H1 (cell line): ENCODE measurements around the gene POLA1. TPM values are rescaled to one million over a fixed set of nuclear protein-coding genes. Genes with fewer than 3 reads are reported as not detected.

Experiments used
- CTCF ChIA-PET: fragments of 300-600 bp; sonication (Branson Sonifier 250); formaldehyde crosslinking; loops from one replicate; lab custom pipeline; 2021; ENCODE audit not compliant: partially characterized antibody; lab: Charles Lee
- POLR2A ChIA-PET: fragments of 300-600 bp; sonication (Branson Sonifier 250); formaldehyde crosslinking; loops from one replicate; lab custom pipeline; 2021; ENCODE audit warnings: inconsistent platforms; ENCODE audit not compliant: partially characterized antibody; lab: Charles Lee
- DNase-seq, 2 experiments: peaks; one replicate each; pipeline versions ENCODE4 v3.0.0 to v3.0.0-alpha.2; 2010 to 2022; ENCODE audit warnings: low spot score in 2 of 2, low read depth in 1 of 2, mixed read lengths in 1 of 2
- FAIRE-seq: peaks from 2 replicates; lab custom pipeline; 2011; peaks lifted over from hg19 to GRCh38; lab: Jason Lieb, UNC
- H2AFZ ChIP-seq: 2 replicates; pipeline ENCODE4 v1.8.1; 2012; ENCODE audit warnings: low read length, inconsistent platforms
- H2AK5ac ChIP-seq: 2 replicates; pipeline ENCODE4 v1.6.1; 2013; ENCODE audit warnings: low read depth, low read length
- H2BK120ac ChIP-seq: replicated peaks from 2 replicates; pipeline ENCODE3; 2013; ENCODE audit warnings: low read depth, low read length, inconsistent platforms
- H2BK12ac ChIP-seq: 2 replicates; pipeline ENCODE4 v1.6.1; 2013; ENCODE audit warnings: low read depth, low read length
- H2BK15ac ChIP-seq: 2 replicates; pipeline ENCODE4 v1.6.1; 2013; ENCODE audit warnings: low read length
- H2BK20ac ChIP-seq: 2 replicates; pipeline ENCODE4 v1.6.1; 2013; ENCODE audit warnings: low read length
- H2BK5ac ChIP-seq: 2 replicates; pipeline ENCODE4 v1.6.1; 2013; ENCODE audit warnings: low read depth, low read length
- H3K14ac ChIP-seq: 2 replicates; pipeline ENCODE4 v1.6.1; 2013; ENCODE audit warnings: inconsistent platforms; ENCODE audit not compliant: insufficient read length
- H3K18ac ChIP-seq: 2 replicates; pipeline ENCODE4 v1.6.1; 2013; ENCODE audit warnings: low read length; ENCODE audit errors: extremely low read depth
- H3K23ac ChIP-seq: 2 replicates; pipeline ENCODE4 v1.6.1; 2013; ENCODE audit warnings: inconsistent platforms; ENCODE audit not compliant: insufficient read length
- H3K23me2 ChIP-seq: 2 replicates; pipeline ENCODE4 v1.6.1; 2013; ENCODE audit warnings: low read depth, low read length
- H3K27ac ChIP-seq: 2 replicates; pipeline ENCODE4 v1.6.1; 2011; ENCODE audit warnings: low read depth, low read length, inconsistent platforms
- H3K27me3 ChIP-seq, 4 experiments: replicated peaks in 1 of 4; 1 replicate in 1 of 4; 2 replicates in 3 of 4; pipeline versions ENCODE4 v1.6.1 to v1.8.1; 2011 to 2013; ENCODE audit warnings: low read length in 3 of 4, mild to moderate bottlenecking in 3 of 4, inconsistent platforms in 2 of 4, mixed read lengths in 2 of 4, moderate library complexity in 1 of 4; ENCODE audit not compliant: control insufficient read depth in 3 of 4, insufficient read depth in 3 of 4; ENCODE audit errors: extremely low read depth in 1 of 4
- H3K36me3 ChIP-seq, 4 experiments: 2 replicates each; pipeline versions ENCODE4 v1.6.1 to v1.8.1; 2011 to 2013; ENCODE audit warnings: mild to moderate bottlenecking in 4 of 4, low read length in 3 of 4, moderate library complexity in 2 of 4, control low read depth in 1 of 4, inconsistent platforms in 1 of 4; ENCODE audit not compliant: insufficient read depth in 4 of 4, control insufficient read depth in 2 of 4
- H3K4ac ChIP-seq: replicated peaks from 2 replicates; pipeline ENCODE3; 2013; ENCODE audit warnings: low read length, low read depth, mixed read lengths, inconsistent platforms; ENCODE audit not compliant: insufficient read length
- H3K4me1 ChIP-seq, 4 experiments: replicated peaks in 1 of 4; 1 replicate in 1 of 4; 2 replicates in 3 of 4; pipeline versions ENCODE4 v1.6.1 to v1.8.1; 2011 to 2013; ENCODE audit warnings: low read length in 3 of 4, inconsistent platforms in 2 of 4, mixed read lengths in 1 of 4; ENCODE audit not compliant: insufficient read depth in 4 of 4, control insufficient read depth in 3 of 4
- H3K4me2 ChIP-seq, 2 experiments: 2 replicates each; pipeline versions ENCODE4 v1.6.1 to v1.8.1; 2011 to 2013; ENCODE audit warnings: low read depth in 2 of 2, low read length in 2 of 2, control low read depth in 1 of 2, inconsistent platforms in 1 of 2, mild to moderate bottlenecking in 1 of 2; ENCODE audit not compliant: insufficient read depth in 1 of 2
- H3K4me3 ChIP-seq, 4 experiments: fragments of 200-600, 300-600 bp in 1 of 4; sonication (generic), shearing (Covaris generic), sonication (Bioruptor Twin) in 1 of 4; 2 replicates each; pipeline versions ENCODE4 v1.5.1 to v1.8.1; 2011 to 2016; ENCODE audit warnings: low read length in 4 of 4, low read depth in 3 of 4, control low read depth in 2 of 4, inconsistent platforms in 2 of 4, mild to moderate bottlenecking in 2 of 4, mixed read lengths in 1 of 4, moderate library complexity in 1 of 4; ENCODE audit not compliant: insufficient read depth in 2 of 4; ENCODE audit errors: extremely low read depth in 1 of 4
- H3K56ac ChIP-seq: replicated peaks from 2 replicates; pipeline ENCODE3; 2013; ENCODE audit warnings: low read depth, mild to moderate bottlenecking, mixed read lengths, low read length, inconsistent platforms; ENCODE audit not compliant: insufficient read length
- H3K79me1 ChIP-seq: 2 replicates; pipeline ENCODE4 v1.6.1; 2013; ENCODE audit warnings: low read depth, low read length, control low read depth
- H3K79me2 ChIP-seq, 2 experiments: 2 replicates each; pipeline versions ENCODE4 v1.6.1 to v1.8.1; 2012 to 2013; ENCODE audit warnings: low read length in 2 of 2, mild to moderate bottlenecking in 2 of 2, inconsistent platforms in 1 of 2; ENCODE audit not compliant: insufficient read depth in 2 of 2, control insufficient read depth in 1 of 2
- H3K9ac ChIP-seq, 4 experiments: replicated peaks in 1 of 4; 1 replicate in 1 of 4; 2 replicates in 3 of 4; pipeline versions ENCODE4 v1.6.1 to v1.8.1; 2011 to 2013; ENCODE audit warnings: low read depth in 3 of 4, low read length in 3 of 4, control low read depth in 2 of 4, mild to moderate bottlenecking in 2 of 4, moderate library complexity in 2 of 4, inconsistent platforms in 1 of 4; ENCODE audit errors: extremely low read depth in 1 of 4
- H3K9me3 ChIP-seq, 2 experiments: 2 replicates each; pipeline versions ENCODE4 v1.6.1 to v1.8.1; 2012 to 2013; ENCODE audit warnings: mild to moderate bottlenecking in 2 of 2, moderate library complexity in 2 of 2, control low read depth in 1 of 2, inconsistent platforms in 1 of 2, low read depth in 1 of 2, low read length in 1 of 2, mixed read lengths in 1 of 2; ENCODE audit not compliant: insufficient read depth in 2 of 2
- H4K20me1 ChIP-seq, 2 experiments: replicated peaks in 1 of 2; 2 replicates each; pipeline versions ENCODE3 to v1.8.1; 2011 to 2013; ENCODE audit warnings: inconsistent platforms in 2 of 2, low read length in 2 of 2, mild to moderate bottlenecking in 1 of 2; ENCODE audit not compliant: insufficient read depth in 2 of 2, control insufficient read depth in 1 of 2
- H4K5ac ChIP-seq: 2 replicates; pipeline ENCODE4 v1.6.1; 2013; ENCODE audit warnings: low read length, low read depth, mixed read lengths, inconsistent platforms; ENCODE audit not compliant: insufficient read length
- H4K8ac ChIP-seq: 2 replicates; pipeline ENCODE4 v1.8.0; 2013; ENCODE audit warnings: mild to moderate bottlenecking, moderate library complexity, low read length, inconsistent platforms; ENCODE audit not compliant: insufficient read depth; ENCODE audit errors: extremely low read depth
- H4K91ac ChIP-seq: replicated peaks from 2 replicates; pipeline ENCODE3; 2013; ENCODE audit warnings: low read length, mixed read lengths, inconsistent platforms; ENCODE audit not compliant: insufficient read length
- BACH1 ChIP-seq: IDR thresholded peaks from 2 replicates; pipeline ENCODE4 v1.6.1; 2012; ENCODE audit warnings: low read length, improper control_type of control experiment
- KDM4A ChIP-seq: IDR thresholded peaks from one replicate; pipeline ENCODE4 v1.7.1; 2012; ENCODE audit warnings: low read depth, mild to moderate bottlenecking, moderate library complexity, low read length, inconsistent platforms; ENCODE audit not compliant: severe bottlenecking
- MAFK ChIP-seq: IDR thresholded peaks from 2 replicates; pipeline ENCODE4 v1.6.1; 2012; ENCODE audit warnings: low read depth, mild to moderate bottlenecking, improper control_type of control experiment, low read length
- POU5F1 ChIP-seq: IDR thresholded peaks from 2 replicates; pipeline ENCODE4 v1.6.1; 2011; ENCODE audit warnings: low read depth, mild to moderate bottlenecking, low read length, moderate library complexity
- RFX5 ChIP-seq: IDR thresholded peaks from 2 replicates; pipeline ENCODE4 v1.6.1; 2011; ENCODE audit warnings: low read depth, low read length, improper control_type of control experiment, borderline replicate concordance
- SIN3A ChIP-seq, 2 experiments: IDR thresholded peaks in 1 of 2; conservative IDR thresholded peaks in 1 of 2; 2 replicates each; pipeline ENCODE4 v1.6.1; 2011 to 2012; ENCODE audit warnings: low read length in 2 of 2, improper control_type of control experiment in 1 of 2, low read depth in 1 of 2, mild to moderate bottlenecking in 1 of 2
- TEAD4 ChIP-seq: IDR thresholded peaks from 2 replicates; pipeline ENCODE4 v1.6.1; 2012; ENCODE audit warnings: low read depth, low read length, inconsistent platforms, mixed read lengths
- YY1 ChIP-seq: IDR thresholded peaks from 2 replicates; pipeline ENCODE4 v1.6.1; 2011; ENCODE audit warnings: low read depth, mild to moderate bottlenecking, low read length
- ZNF274 ChIP-seq: IDR thresholded peaks from 2 replicates; pipeline ENCODE4 v1.7.0; 2012; ENCODE audit warnings: low read length, borderline replicate concordance; ENCODE audit errors: extremely low read depth
- WGBS, 2 experiments: shearing (Covaris generic) in 1 of 2; methylation state at CpG; one replicate each; pipeline versions ENCODE4 v1.1.6 to v1.1.7; 2013 to 2015; ENCODE audit warnings: low lambda C conversion rate in 2 of 2, mixed read lengths in 2 of 2, inconsistent platforms in 1 of 2, low coverage in 1 of 2, missing lambda C conversion rate in 1 of 2; ENCODE audit not compliant: insufficient replicate concordance in 2 of 2, insufficient coverage in 1 of 2, insufficient read length in 1 of 2; ENCODE audit errors: extremely low coverage in 1 of 2, missing lambda C conversion rate in 1 of 2; 5-methylcytosine and 5-hydroxymethylcytosine counted together
- polyA plus RNA-seq, 7 experiments: library from polyadenylated mRNA; depleted of rRNA in 3 of 7; stranded (reverse) in 5 of 7; unstranded in 2 of 7; fragments of >200 nt in 5 of 7; fragments of 200-250 nt in 2 of 7; gene quantifications; 1 replicate in 5 of 7; 2 replicates in 1 of 7; 4 replicates in 1 of 7; pipeline versions ENCODE4 v1.2.1 to v1.2.3, GENCODE V29; 2011 to 2013; ENCODE audit warnings: missing spikeins in 2 of 7, mixed read lengths in 2 of 7
- total RNA-seq: library from RNA; stranded (reverse); fragmentation: NEBNext Ultra II Directional; extraction: Animal tissue kit (Norgen Biotek cat#: 25700); gene quantifications from 2 replicates; pipeline ENCODE4 v1.2.1, GENCODE V29; 2021
- TF ChIP-seq, protein P1 (sequence below), 3 experiments: IDR thresholded peaks; 1 replicate in 2 of 3; 2 replicates in 1 of 3; pipeline versions ENCODE4 v1.5.1 to v1.6.1; 2011; ENCODE audit warnings: low read length in 3 of 3, mild to moderate bottlenecking in 3 of 3, inconsistent platforms in 2 of 3, low read depth in 1 of 3, moderate library complexity in 1 of 3; ENCODE audit not compliant: insufficient read depth in 1 of 3; ENCODE audit errors: control extremely low read depth in 1 of 3

Gene POLA1
- total and polyA plus RNA-seq, 2 of the 8 experiments (the other 6 are each of a cell fraction or from before 2014, with no cell fraction given), result 5.6 to 34.9 TPM

DNA sequence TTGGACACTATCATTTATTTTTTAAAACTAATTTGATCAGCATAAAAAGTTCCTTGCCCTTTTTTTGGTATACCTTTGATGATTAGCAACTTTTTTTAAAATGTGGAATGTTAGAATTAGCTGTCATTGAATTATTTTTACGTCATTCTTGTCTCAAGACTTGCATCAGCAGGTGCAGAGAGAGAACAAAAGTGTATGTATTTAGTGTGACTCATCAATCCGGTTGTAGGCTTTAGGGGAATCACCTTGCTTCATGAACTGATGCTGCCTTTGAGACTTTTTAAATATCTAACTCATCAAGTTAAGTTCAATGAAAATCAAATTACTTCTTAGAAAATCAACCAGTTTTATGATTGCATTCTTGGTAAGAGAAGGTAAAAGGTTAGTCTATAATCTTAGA, 197.0 kb downstream of the POLA1 start:
- no peak overlapping the region for H4K5ac ChIP-seq
- H3K23ac ChIP-seq, result no peak overlapping the region
- H2BK20ac ChIP-seq, result no peak overlapping the region
- no peak overlapping the region for H2AK5ac ChIP-seq
- H2AFZ ChIP-seq, result no peak overlapping the region
- H3K79me1 ChIP-seq, result no peaks in the 10 kb centered on the region
- no peak overlapping the region for H4K8ac ChIP-seq
- peaks cover 0 to 8% (median 0%) of the 10 kb centered on the region in 4 experiments; a peak in 1 of 8 replicates for H3K36me3 ChIP-seq
- no peak overlapping the region for H2BK120ac ChIP-seq
- no peak overlapping the region for H3K18ac ChIP-seq
- no peak overlapping the region for H2BK12ac ChIP-seq
- H4K20me1 ChIP-seq, result no peaks in the 10 kb centered on the region
- DNase-seq, result no peak
- ChIA-PET CTCF (no interaction called here), POLR2A (no interaction called here)
- TF ChIP-seq MAFK (no peak), RFX5 (no peak), POU5F1 (no peak), SIN3A (conservative IDR thresholded peaks at IDR 0.05 in 1 of 2, IDR thresholded peaks at IDR 0.05 in 1 of 2; ENCODE audit: low read depth in 1 of 2, low read length in 2 of 2) (no peak), TEAD4 (no peak), BACH1 (no peak), ZNF274 (no peak), YY1 (no peak), KDM4A (no peak)
- TF ChIP-seq, protein P1, sequence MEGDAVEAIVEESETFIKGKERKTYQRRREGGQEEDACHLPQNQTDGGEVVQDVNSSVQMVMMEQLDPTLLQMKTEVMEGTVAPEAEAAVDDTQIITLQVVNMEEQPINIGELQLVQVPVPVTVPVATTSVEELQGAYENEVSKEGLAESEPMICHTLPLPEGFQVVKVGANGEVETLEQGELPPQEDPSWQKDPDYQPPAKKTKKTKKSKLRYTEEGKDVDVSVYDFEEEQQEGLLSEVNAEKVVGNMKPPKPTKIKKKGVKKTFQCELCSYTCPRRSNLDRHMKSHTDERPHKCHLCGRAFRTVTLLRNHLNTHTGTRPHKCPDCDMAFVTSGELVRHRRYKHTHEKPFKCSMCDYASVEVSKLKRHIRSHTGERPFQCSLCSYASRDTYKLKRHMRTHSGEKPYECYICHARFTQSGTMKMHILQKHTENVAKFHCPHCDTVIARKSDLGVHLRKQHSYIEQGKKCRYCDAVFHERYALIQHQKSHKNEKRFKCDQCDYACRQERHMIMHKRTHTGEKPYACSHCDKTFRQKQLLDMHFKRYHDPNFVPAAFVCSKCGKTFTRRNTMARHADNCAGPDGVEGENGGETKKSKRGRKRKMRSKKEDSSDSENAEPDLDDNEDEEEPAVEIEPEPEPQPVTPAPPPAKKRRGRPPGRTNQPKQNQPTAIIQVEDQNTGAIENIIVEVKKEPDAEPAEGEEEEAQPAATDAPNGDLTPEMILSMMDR (IDR thresholded peaks at IDR 0.05; ENCODE audit: control extremely low read depth in 1 of 3, insufficient read depth in 1 of 3, low read depth in 1 of 3, low read length in 3 of 3), result no peak
- H2BK5ac ChIP-seq, result no peak overlapping the region
- no peak overlapping the region for H3K14ac ChIP-seq
- no peak overlapping the region for H3K4ac ChIP-seq
- H2BK15ac ChIP-seq, result no peak overlapping the region
- H4K91ac ChIP-seq, result no peak overlapping the region
- H3K27me3 ChIP-seq, result no peaks in the 10 kb centered on the region
- no peaks in the 10 kb centered on the region for H3K23me2 ChIP-seq
- H3K4me2 ChIP-seq, result no peak overlapping the region
- H3K9ac ChIP-seq, result no peak overlapping the region
- no peak overlapping the region for H3K56ac ChIP-seq
- no peak for FAIRE-seq
- no peak overlapping the region for H3K4me3 ChIP-seq
- no peaks in the 10 kb centered on the region for H3K4me1 ChIP-seq
- H3K79me2 ChIP-seq, result no peaks in the 10 kb centered on the region
- H3K9me3 ChIP-seq, result no peaks in the 10 kb centered on the region
- no peak overlapping the region for H3K27ac ChIP-seq
- 96% methylated on average over 2 of the region's 2 CpGs; no CpG with 5 or more reads in 1 of the 2 experiments for WGBS, 2 experiments
